CD4-positive, alpha-beta T cell treated with Interleukin-21 for 1 hour (primary cell): Measurements from ENCODE around the gene ZNF470.

ENCODE experiments used
- DNase-seq: peaks from one replicate; pipeline ENCODE4 v3.0.0-alpha.2; 2020

ZNF470 gene

DNA sequence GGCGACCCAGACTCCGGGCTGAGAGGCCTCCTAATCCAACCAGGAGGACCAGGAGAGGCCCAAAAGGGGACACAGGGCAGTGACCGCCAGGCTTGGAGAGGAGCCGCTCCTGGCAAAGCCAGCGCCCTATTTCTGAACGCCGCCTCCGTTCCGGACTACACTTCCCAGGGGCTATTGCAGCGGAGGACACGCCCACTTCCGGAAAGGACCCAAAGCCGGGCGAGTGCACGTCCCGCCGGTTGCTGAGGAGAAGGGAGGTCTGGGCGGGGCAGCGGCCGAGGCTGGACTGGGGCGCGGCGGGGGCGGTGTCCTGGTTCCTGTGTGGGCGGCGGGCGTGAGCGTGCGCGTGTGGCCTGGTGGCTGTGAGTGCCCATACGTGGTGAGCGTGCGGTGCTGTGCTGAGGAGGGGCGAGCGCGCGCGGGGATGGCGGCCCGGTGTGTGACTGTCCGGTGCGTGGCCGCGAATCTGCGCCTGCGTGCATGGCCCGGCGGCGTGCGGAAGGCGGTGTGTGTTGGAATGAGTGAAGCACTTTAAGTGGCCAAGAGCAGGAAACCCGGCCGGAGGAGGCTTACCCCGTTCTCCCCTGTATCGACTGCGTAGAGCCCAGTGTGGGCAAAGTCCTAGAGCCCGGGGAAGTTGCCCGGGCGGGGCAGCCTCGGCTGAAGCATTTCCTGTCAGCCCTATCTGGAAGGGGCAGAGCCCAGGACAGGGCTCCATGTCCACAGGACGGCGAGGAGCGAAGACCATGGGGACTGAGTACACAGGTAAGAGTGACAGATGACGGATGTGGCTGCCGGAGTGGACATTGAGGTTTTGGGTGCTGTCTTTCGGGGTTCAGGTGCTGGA, at the start of gene ZNF470:
TSS of gene ZNF470 (plus strand) at position 195 of the 847 bp plus-strand sequence. CDS start 2,844 bp downstream, outside the sequence.
- peak; percentile 89 for DNase-seq

- no peak for DNase-seq
Observed at GRCh38 chr19:56525214-56525860, 41.9 kb upstream of the ZNF470 start.

- no peak for DNase-seq
Observed at GRCh38 chr19:56537442-56537841, 29.8 kb upstream of the ZNF470 start.

DNA sequence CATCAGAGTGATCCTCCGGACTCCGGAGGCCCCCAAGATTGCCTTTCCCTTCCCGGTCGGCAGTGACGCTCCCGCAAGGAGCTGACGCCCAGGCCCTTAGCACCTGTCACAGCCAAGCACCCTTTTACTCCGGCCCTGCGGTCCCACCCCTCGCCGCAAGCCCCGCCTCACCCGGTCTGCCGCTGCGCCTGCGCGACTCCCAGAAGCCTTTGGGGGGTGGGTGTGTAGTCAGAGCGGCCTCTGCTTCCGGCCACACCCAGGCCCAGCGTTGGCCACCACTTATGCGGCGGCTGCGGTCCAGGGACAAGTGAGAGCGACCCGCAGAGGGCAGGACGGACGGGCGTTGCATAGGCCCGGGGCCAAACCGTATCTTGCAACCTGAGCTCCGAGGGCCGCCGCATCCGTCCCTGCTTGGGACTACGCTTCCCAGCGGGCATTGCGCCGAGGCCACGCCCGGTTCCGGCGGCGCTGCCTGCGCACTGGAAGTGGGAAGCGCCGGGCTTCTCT, 29.0 kb upstream of the ZNF470 start:
- peak; percentile 90 for DNase-seq

DNA sequence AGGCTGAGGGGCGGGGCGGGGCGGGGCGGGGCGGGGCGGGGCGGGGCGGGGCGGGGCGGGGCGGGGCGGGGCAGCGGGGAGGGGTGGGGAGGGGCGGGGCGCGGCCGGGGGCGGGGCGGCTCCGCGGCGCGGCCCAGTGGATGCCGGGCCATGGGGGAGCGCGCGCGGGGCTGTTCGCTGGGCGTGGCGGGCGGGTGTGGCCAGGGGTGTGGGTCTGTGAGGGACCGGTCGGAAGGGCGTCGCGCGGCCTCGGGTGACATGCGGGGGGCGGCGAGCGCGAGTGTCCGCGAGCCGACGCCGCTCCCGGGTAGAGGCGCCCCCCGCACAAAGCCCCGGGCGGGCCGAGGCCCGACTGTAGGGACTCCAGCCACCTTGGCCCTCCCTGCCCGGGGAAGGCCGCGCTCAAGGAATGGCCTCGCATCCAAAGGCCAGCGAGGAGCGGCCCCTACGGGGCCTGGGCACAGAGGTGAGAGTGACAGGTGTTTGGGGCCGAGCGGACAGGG, 28.5 kb upstream of the ZNF470 start, which contains the start of gene ZFP28:
TSS of gene ZFP28 (plus strand) at position 188 of the 503 bp plus-strand sequence. CDS start at position 259, 71 bp downstream.
- DNase-seq, result no peak

DNA sequence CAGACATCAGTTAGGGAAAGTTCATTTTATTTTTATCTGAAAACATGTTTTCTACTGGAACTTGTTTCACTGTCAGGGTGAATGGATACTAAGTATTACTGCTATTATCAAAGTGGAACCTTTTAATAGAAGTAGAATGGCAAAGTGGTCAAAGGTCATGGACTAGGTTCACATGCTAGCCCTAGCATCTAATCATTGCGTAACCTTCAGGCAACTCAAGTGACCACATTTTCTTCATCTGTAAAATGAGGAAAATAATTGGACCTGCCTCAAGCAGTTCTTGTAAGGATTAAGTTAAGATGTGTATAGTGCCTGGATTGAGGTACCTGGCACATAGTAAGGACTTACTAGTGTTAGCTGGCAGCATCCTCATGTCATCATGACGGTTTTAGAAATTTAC, 23.5 kb upstream of the ZNF470 start:
- DNase-seq, result no peak

GRCh38 chr19:56547535-56547934, 19.7 kb upstream of the ZNF470 start:
- no peak for DNase-seq

DNA sequence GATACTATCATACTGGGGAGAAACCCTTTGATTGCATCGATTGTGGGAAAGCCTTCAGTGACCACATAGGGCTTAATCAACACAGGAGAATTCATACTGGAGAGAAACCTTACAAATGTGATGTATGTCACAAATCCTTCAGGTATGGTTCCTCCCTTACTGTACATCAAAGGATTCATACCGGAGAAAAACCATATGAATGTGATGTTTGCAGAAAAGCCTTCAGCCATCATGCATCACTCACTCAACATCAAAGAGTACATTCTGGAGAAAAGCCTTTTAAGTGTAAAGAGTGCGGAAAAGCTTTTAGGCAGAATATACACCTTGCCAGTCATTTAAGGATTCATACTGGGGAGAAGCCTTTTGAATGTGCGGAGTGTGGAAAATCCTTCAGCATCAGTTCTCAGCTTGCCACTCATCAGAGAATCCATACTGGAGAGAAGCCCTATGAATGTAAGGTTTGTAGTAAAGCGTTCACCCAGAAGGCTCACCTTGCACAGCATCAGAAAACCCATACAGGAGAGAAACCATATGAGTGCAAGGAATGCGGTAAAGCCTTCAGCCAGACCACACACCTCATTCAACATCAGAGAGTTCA, 12.9 kb upstream of the ZNF470 start:
- no peak for DNase-seq

DNA sequence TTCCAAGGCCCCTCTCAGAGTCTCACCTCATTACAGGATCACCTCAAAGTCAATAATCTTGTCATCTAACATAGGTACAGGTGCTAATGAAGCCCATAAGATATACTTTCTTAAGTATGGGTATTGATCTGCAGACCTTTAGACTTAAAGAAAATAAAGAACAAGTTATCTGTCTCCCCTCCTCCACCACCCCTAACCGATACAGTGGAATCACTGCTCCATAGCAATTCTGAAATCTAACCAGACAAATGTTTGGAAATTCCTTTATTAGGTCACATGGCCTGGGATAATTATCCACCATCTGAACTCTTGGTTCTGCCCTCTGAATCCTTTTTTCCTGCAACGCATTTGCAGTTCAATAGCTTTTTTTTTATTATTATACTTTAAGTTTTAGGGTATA, 4.5 kb upstream of the ZNF470 start:
- no peak for DNase-seq

DNA sequence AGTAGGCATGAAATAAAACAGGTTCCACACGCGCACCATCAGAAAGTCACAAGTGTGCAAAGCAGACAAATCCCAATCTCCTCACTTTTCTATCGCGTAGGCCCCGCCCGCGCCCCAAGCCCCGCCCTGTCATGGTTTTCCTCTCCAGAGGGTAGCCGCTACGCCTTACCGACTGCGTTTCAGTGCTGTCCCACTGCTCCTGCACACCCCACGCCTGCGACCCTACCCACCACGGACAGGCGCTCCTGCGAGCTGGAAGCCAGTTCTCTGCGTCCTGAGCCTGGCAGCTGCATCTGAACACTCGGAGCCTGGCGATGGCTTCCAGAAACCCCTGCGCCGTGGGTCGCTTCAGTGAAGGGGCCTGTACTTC, 379 bp upstream of the ZNF470 start:
- peak; percentile 23 for DNase-seq

- DNase-seq, result no peak
Observed at GRCh38 chr19:56572589-56572988, 5.3 kb downstream of the ZNF470 start.

GRCh38 chr19:56573914-56574313, 6.6 kb downstream of the ZNF470 start:
- DNase-seq, result no peak

DNA sequence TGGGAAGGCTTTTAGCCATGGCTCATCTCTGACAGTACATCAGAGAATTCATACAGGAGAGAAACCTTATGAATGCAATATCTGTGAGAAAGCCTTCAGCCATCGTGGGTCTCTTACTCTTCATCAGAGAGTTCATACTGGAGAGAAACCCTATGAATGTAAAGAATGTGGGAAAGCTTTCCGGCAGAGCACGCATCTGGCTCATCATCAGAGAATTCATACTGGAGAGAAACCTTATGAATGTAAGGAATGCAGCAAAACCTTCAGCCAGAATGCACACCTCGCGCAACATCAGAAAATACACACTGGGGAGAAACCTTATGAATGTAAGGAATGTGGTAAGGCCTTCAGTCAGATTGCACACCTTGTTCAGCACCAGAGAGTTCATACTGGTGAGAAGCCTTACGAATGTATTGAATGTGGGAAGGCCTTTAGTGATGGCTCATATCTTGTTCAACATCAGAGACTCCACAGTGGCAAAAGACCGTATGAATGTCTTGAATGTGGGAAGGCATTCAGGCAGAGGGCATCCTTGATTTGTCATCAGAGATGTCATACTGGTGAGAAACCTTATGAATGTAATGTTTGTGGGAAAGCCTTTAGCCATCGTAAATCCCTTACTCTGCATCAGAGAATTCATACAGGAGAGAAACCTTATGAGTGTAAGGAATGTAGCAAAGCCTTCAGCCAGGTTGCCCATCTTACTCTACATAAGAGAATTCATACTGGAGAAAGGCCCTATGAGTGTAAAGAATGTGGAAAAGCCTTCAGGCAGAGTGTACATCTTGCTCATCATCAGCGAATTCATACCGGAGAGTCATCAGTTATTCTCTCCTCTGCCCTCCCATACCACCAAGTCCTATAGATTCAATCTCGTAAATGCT, 10.7 kb downstream of the ZNF470 start:
- no peak for DNase-seq

DNA sequence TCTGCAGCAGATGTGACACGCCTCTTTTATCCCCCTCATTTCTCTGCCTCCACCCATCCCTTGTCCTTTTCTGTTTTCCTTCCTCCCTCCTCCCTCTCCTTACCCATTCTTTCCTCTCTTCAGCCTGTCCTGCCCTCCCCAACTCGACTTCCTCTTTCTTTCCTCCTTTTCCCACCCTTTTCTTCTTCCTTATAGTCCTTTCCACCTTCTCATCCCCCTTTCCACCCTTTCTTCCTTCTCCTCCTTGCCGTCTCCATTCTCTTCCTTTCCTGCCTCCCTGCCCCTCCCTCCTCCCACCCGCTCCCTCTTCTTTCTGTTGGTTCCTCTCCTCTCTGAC, 27.1 kb downstream of the ZNF470 start:
- DNase-seq, result no peak

- DNase-seq, result peak; percentile 91
Observed at GRCh38 chr19:56594783-56595547, 27.7 kb downstream of the ZNF470 start, which contains the start of gene ZNF71. ZNF71 (plus strand) TSS chr19:56595302; CDS start chr19:56601559, 6,257 bp downstream.

GRCh38 chr19:56595548-56595899, 28.3 kb downstream of the ZNF470 start:
- no peak for DNase-seq

- no peak for DNase-seq
Observed at GRCh38 chr19:56596676-56597075, 29.4 kb downstream of the ZNF470 start.

DNA sequence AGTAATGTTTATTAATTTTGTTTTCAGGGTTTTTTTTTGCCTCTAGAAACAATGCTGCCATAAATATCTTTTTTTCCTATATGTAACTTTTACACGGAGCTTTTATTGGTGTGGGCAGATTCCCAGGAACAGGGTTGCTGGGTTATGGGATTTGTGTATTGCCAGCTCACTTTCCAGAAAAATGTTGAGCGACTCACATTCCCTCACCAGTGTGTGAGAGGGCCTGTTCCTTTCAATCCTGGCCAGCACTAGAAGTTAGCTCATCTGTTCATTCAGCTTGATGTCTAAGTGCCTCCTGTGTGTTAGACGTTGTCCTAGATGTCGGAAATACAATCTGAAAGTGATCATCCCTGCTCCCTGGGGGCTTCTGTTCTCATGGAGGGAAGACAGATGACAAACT, 30.4 kb downstream of the ZNF470 start:
- no peak for DNase-seq

GRCh38 chr19:56601375-56601774, 34.1 kb downstream of the ZNF470 start:
- no peak for DNase-seq

DNA sequence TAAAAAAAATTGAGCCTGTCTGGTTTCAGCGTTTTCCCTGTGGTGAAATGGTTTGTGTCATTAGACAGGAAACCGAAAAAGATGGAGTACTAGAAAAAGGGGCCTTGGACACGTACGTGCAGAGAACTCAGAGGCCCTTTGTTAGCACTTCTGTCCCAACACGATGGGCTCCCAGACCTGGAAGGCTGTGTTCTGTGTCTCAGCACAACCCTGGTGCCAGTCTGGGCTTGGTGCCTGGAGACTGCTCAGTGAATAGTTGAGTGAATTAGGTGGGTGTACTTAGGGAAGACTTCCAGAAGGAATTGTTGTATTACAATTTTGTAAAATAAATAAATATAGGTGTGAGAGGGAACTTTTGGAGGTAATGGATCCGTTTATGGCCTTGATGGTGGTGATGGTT, 36.6 kb downstream of the ZNF470 start:
- no peak for DNase-seq

DNA sequence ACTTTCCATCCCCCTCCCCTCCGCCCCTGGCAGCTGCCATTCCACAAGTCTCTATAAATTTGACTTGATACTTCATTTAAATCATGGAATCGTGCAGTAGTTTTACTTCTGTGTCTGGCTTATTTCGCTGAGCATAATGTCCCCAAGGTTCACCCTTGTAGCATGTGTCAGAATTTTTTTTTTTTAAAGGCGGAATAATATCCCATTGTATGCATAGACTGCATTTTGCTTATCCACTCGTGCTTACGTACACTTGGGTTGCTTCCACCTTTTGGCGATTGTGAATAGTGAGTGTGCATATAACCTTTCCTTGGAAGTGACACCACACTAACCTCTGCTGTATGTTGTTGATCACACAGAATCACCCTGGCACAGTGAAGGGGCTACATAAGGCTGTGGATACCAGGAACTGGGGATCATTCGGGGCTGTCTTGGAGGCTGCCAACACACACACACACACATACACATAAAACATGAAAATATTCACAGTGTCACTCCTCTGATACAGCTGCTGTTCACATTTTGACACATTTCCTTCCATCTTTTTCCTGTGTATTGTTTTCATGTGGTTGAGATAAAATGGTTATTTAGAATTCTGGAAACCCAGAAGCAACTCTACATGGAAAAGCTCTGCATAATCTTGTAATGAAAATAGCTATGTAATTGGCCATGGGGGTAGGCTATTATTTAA, 41.2 kb downstream of the ZNF470 start:
- no peak for DNase-seq
